K562 treated with DMSO at 1 percent for 4 hours (cell line): Measurements from ENCODE around the gene NEMP1. TPM values are rescaled to one million over a fixed set of nuclear protein-coding genes. Genes with fewer than 3 reads are reported as not detected.

Experiments used
- total RNA-seq: library from RNA; unstranded; fragments of 300-600 nt; gene quantifications from 2 replicates; pipeline ENCODE4 v1.2.3, GENCODE V29; 2022; ENCODE audit not compliant: insufficient read depth

NEMP1 gene
- total RNA-seq: 27.9 and 32.2 TPM in 2 replicates

GRCh38 chr12:57078519-57079404, at the start of gene NEMP1:
Gene NEMP1, minus strand, starts transcription at chr12:57078791. Its CDS starts 46 bp downstream, at chr12:57078745.

GRCh38 chr12:57127726-57128518, 49.3 kb upstream of the NEMP1 start, which contains the start of gene LRP1:
Gene LRP1, plus strand, starts transcription at chr12:57128483. Its CDS starts 482 bp downstream, at chr12:57128965.

GRCh38 chr12:57111031-57111734, 32.6 kb upstream of the NEMP1 start, which contains the start of gene STAT6:
Gene STAT6, minus strand, starts transcription at chr12:57111362. Its CDS starts 3,084 bp downstream, at chr12:57108278.

GRCh38 chr12:57088354-57089270, 10.0 kb upstream of the NEMP1 start, which contains the start of gene NAB2:
Gene NAB2, plus strand, starts transcription at chr12:57089114. Its CDS starts 158 bp downstream, at chr12:57089272.

GRCh38 chr12:57049890-57050289, 28.7 kb downstream of the NEMP1 start, which contains the start of gene MYO1A:
Gene MYO1A, minus strand, starts transcription at chr12:57050129. Its CDS starts 1,806 bp downstream, at chr12:57048323.

GRCh38 chr12:57016348-57016747, 62.2 kb downstream of the NEMP1 start, which contains the start of gene TAC3:
Gene TAC3, minus strand, starts transcription at chr12:57016529. Its CDS starts 732 bp downstream, at chr12:57015797.

GRCh38 chr12:57005980-57006808, 72.4 kb downstream of the NEMP1 start, which contains the start of gene ZBTB39:
Gene ZBTB39, minus strand, starts transcription at chr12:57006546. Its CDS starts 1,629 bp downstream, at chr12:57004917.

Other genes with a start within 250 kb of the NEMP1 start
- not detected in 2 replicates for gene SDR9C7, start 144.4 kb downstream of the NEMP1 start, total RNA-seq
- 0.50 TPM in 1 of 2 replicates, not detected in the other for gene RDH16, start 121.2 kb downstream of the NEMP1 start, total RNA-seq
- gene ZBTB39, start 72.2 kb downstream of the NEMP1 start, total RNA-seq: 6.7 and 8.9 TPM in 2 replicates
- gene TAC3, start 62.3 kb downstream of the NEMP1 start, total RNA-seq: 1.2 TPM in 1 of 2 replicates, not detected in the other
- gene MYO1A, start 28.7 kb downstream of the NEMP1 start, total RNA-seq: 0.25 TPM in 1 of 2 replicates, not detected in the other
- 27.9 and 29.0 TPM in 2 replicates for gene NAB2, start 10.3 kb upstream of the NEMP1 start, total RNA-seq
- 39.9 and 42.8 TPM in 2 replicates for gene STAT6, start 32.6 kb upstream of the NEMP1 start, total RNA-seq
- gene LRP1, start 49.7 kb upstream of the NEMP1 start, total RNA-seq: 2.2 and 4.7 TPM in 2 replicates
- not detected in 2 replicates for gene LRP1-AS, start 68.8 kb upstream of the NEMP1 start, total RNA-seq
- 6.5 and 7.2 TPM in 2 replicates for gene NXPH4, start 138.0 kb upstream of the NEMP1 start, total RNA-seq
- gene SHMT2, start 150.9 kb upstream of the NEMP1 start, total RNA-seq: 643 and 739 TPM in 2 replicates
- 6.3 and 7.1 TPM in 2 replicates for gene STAC3, start 172.4 kb upstream of the NEMP1 start, total RNA-seq